Activated CD4-positive, alpha-beta T cell treated with anti-CD3 and anti-CD28 coated beads for 36 hours (primary cell): ENCODE data around the gene GLOD5. TPM values are rescaled to one million over a fixed set of nuclear protein-coding genes. Genes with fewer than 3 reads are reported as not detected.

ENCODE experiments used
- ATAC-seq: fragments of 200-7000 bp; cut with Tn5 transposase; one replicate; pipeline ENCODE4 v1.10.0; 2021; ENCODE audit warnings: mild to moderate bottlenecking, moderate library complexity
- CTCF ChIA-PET: fragments of 350-600 bp; sonication (Branson Sonifier 250); formaldehyde crosslinking; loops from one replicate; lab custom pipeline; 2021; ENCODE audit warnings: antibody characterized with exemption; lab: Charles Lee
- POLR2A ChIA-PET: fragments of 350-600 bp; sonication (Branson Sonifier 250); formaldehyde crosslinking; loops from one replicate; lab custom pipeline; 2021; ENCODE audit warnings: antibody characterized with exemption, inconsistent platforms; lab: Charles Lee
- DNase-seq: peaks from one replicate; pipeline ENCODE4 v3.0.0-alpha.2; 2020
- H3K27ac Mint-ChIP-seq: one replicate; pipeline ENCODE4 v1.8.0; 2021; ENCODE audit warnings: mixed read lengths
- H3K27me3 Mint-ChIP-seq: one replicate; pipeline ENCODE4 v1.8.0; 2021; ENCODE audit warnings: mixed read lengths
- H3K36me3 Mint-ChIP-seq: one replicate; pipeline ENCODE4 v1.8.0; 2021; ENCODE audit warnings: low read depth, mixed read lengths
- H3K4me1 Mint-ChIP-seq: one replicate; pipeline ENCODE4 v1.8.0; 2021; ENCODE audit warnings: mixed read lengths
- H3K4me3 Mint-ChIP-seq: one replicate; pipeline ENCODE4 v1.8.0; 2021; ENCODE audit warnings: mild to moderate bottlenecking, moderate library complexity, mixed read lengths
- H3K9me3 Mint-ChIP-seq: one replicate; pipeline ENCODE4 v1.8.0; 2021; ENCODE audit warnings: low read depth, mixed read lengths
- intact Hi-C, 2 experiments: fragments of 100-400 bp; cut with DNase I in 1 of 2; cut with micrococcal nuclease in 1 of 2; formaldehyde crosslinking; loops; one replicate each; pipeline versions ENCODE4 v1.14.2 to v1.15.1; 2022 to 2024; cut with DNase I, micrococcal nuclease
- total RNA-seq, 2 experiments: library from RNA; stranded (reverse); gene quantifications; one replicate each; pipeline ENCODE4 v1.2.3, GENCODE V29; 2021

GLOD5 gene
- total RNA-seq, 2 experiments from 2014 or later, result not detected

GRCh38 chrX:48728653-48729052 lies 32.9 kb upstream of the GLOD5 start:
- Mint-ChIP-seq H3K9me3 (peaks cover 20% of the 10 kb centered on the region), H3K36me3 (peaks cover 16% of the 10 kb centered on the region), H3K4me3 (no peak overlapping the region), H3K27me3 (no peaks in the 10 kb centered on the region), H3K4me1 (peaks cover 34% of the 10 kb centered on the region), H3K27ac (no peak overlapping the region)
- POLR2A ChIA-PET, result no interaction called here
- ATAC-seq, result peak; percentile 51
- DNase-seq, result no peak
- intact Hi-C loops, result no loop called here
- CTCF ChIA-PET, result interaction anchor here (0.6 kb wide), 1 partner anchor 189 kb away, joined by 3 read pairs; the partner anchor contains the start of gene TBC1D25

GRCh38 chrX:48736303-48736702 lies 25.2 kb upstream of the GLOD5 start:
- intact Hi-C loops, result loop anchor here (2.0 to 5.0 kb wide), 7 partner anchors 24 to 531 kb away; partner anchors contain the start of genes PPP1R3F (in 1 of the 2), PQBP1 (in 1 of the 2), TIMM17B (in 1 of the 2) and WAS (in 1 of the 2)
- ATAC-seq (peak; percentile 60), DNase-seq (no peak)
- ChIA-PET CTCF (no interaction called here), POLR2A (interaction anchor here (0.6 to 2.0 kb wide), 5 partner anchors 10 to 197 kb away, joined by 3 to 8 read pairs (median 3); partner anchors contain the start of genes HDAC6 and TBC1D25)
- no peaks in the 10 kb centered on the region for H3K27me3 Mint-ChIP-seq
- H3K4me3 Mint-ChIP-seq, result peak overlapping the region; percentile 97
- peak overlapping the region; percentile 98 for H3K27ac Mint-ChIP-seq
- no peaks in the 10 kb centered on the region for H3K36me3 Mint-ChIP-seq
- H3K9me3 Mint-ChIP-seq, result no peaks in the 10 kb centered on the region
- peaks cover 20% of the 10 kb centered on the region for H3K4me1 Mint-ChIP-seq

- Mint-ChIP-seq H3K27me3 (no peaks in the 10 kb centered on the region), H3K27ac (peak overlapping the region; percentile 98), H3K36me3 (no peaks in the 10 kb centered on the region), H3K4me1 (peaks cover 20% of the 10 kb centered on the region), H3K4me3 (peak overlapping the region; percentile 97), H3K9me3 (no peaks in the 10 kb centered on the region)
- intact Hi-C loops, result loop anchor here (1.0 to 5.0 kb wide), 14 partner anchors 14 to 530 kb away; partner anchors contain the start of genes SUV39H1 (in 2 of the 2), GRIPAP1 (in 1 of the 2), PPP1R3F (in 1 of the 2) and PQBP1 (in 1 of the 2)
- no peak for ATAC-seq
- no peak for DNase-seq
- ChIA-PET CTCF (interaction anchor here (0.7 kb wide), 1 partner anchor 137 kb away, joined by 3 read pairs; no protein-coding TSS in a partner anchor), POLR2A (interaction anchor here (0.9 to 2.0 kb wide), 7 partner anchors 11 to 197 kb away, joined by 3 to 8 read pairs (median 3); partner anchors contain the start of genes HDAC6, SUV39H1, TBC1D25 and WAS)
Measured at GRCh38 chrX:48736878-48737212, 24.7 kb upstream of the GLOD5 start.

- no peaks in the 10 kb centered on the region for H3K27me3 Mint-ChIP-seq
- ATAC-seq (peak; percentile 96), DNase-seq (peak; percentile 92)
- CTCF ChIA-PET, result interaction anchor here (0.7 kb wide), 1 partner anchor 137 kb away, joined by 3 read pairs; no protein-coding TSS in a partner anchor
- POLR2A ChIA-PET, result interaction anchor here (0.6 to 2.0 kb wide), 8 partner anchors 11 to 198 kb away, joined by 3 to 8 read pairs (median 3); partner anchors contain the start of genes HDAC6, SUV39H1, TBC1D25 and WAS
- H3K27ac Mint-ChIP-seq, result peak overlapping the region; percentile 99
- H3K36me3 Mint-ChIP-seq, result no peaks in the 10 kb centered on the region
- H3K4me3 Mint-ChIP-seq, result peak overlapping the region; percentile 97
- peaks cover 20% of the 10 kb centered on the region for H3K4me1 Mint-ChIP-seq
- H3K9me3 Mint-ChIP-seq, result no peaks in the 10 kb centered on the region
- intact Hi-C loops, result loop anchor here (1.0 to 5.0 kb wide), 14 partner anchors 14 to 530 kb away; partner anchors contain the start of genes SUV39H1 (in 2 of the 2), GRIPAP1 (in 1 of the 2), PPP1R3F (in 1 of the 2) and PQBP1 (in 1 of the 2)
Measured at GRCh38 chrX:48737213-48737938, 24.2 kb upstream of the GLOD5 start.

- Mint-ChIP-seq H3K36me3 (no peaks in the 10 kb centered on the region), H3K4me3 (peak overlapping the region; percentile 97), H3K27me3 (no peaks in the 10 kb centered on the region), H3K4me1 (peaks cover 20% of the 10 kb centered on the region), H3K9me3 (no peaks in the 10 kb centered on the region), H3K27ac (peak overlapping the region; percentile 99)
- POLR2A ChIA-PET, result interaction anchor here (1.0 to 2.0 kb wide), 3 partner anchors 17 to 64 kb away, joined by 3 to 8 read pairs (median 4); partner anchors contain the start of genes HDAC6 and WAS
- intact Hi-C loops, result loop anchor here (1.0 to 5.0 kb wide), 14 partner anchors 13 to 529 kb away; partner anchors contain the start of genes SUV39H1 (in 2 of the 2), GRIPAP1 (in 1 of the 2), PPP1R3F (in 1 of the 2) and PQBP1 (in 1 of the 2)
- CTCF ChIA-PET, result no interaction called here
- ATAC-seq (no peak), DNase-seq (no peak)
Measured at GRCh38 chrX:48737940-48738339, 23.6 kb upstream of the GLOD5 start.

- Mint-ChIP-seq H3K4me1 (peaks cover 11% of the 10 kb centered on the region), H3K27me3 (no peaks in the 10 kb centered on the region), H3K36me3 (no peaks in the 10 kb centered on the region), H3K27ac (no peak overlapping the region), H3K4me3 (no peak overlapping the region), H3K9me3 (no peaks in the 10 kb centered on the region)
- intact Hi-C loops, result no loop called here
- ATAC-seq, result no peak
- no peak for DNase-seq
- ChIA-PET CTCF (interaction anchor here (1.5 kb wide), 1 partner anchor 10 kb away, joined by 3 read pairs; no protein-coding TSS in a partner anchor), POLR2A (interaction anchor here (0.6 kb wide), 1 partner anchor 99 kb away, joined by 3 read pairs; no protein-coding TSS in a partner anchor)
Measured at GRCh38 chrX:48741834-48742233, 19.7 kb upstream of the GLOD5 start.

GRCh38 chrX:48745222-48745621 lies 16.3 kb upstream of the GLOD5 start:
- intact Hi-C loops, result no loop called here
- CTCF ChIA-PET, result no interaction called here
- H3K4me1 Mint-ChIP-seq, result no peaks in the 10 kb centered on the region
- no peaks in the 10 kb centered on the region for H3K9me3 Mint-ChIP-seq
- POLR2A ChIA-PET, result no interaction called here
- ATAC-seq (no peak), DNase-seq (no peak)
- no peaks in the 10 kb centered on the region for H3K27me3 Mint-ChIP-seq
- H3K36me3 Mint-ChIP-seq, result no peaks in the 10 kb centered on the region
- no peak overlapping the region for H3K4me3 Mint-ChIP-seq
- no peak overlapping the region for H3K27ac Mint-ChIP-seq

- H3K36me3 Mint-ChIP-seq, result no peaks in the 10 kb centered on the region
- H3K4me1 Mint-ChIP-seq, result peaks cover 7% of the 10 kb centered on the region
- DNase-seq, result no peak
- ChIA-PET POLR2A (no interaction called here), CTCF (interaction anchor here (1.3 to 1.5 kb wide), 2 partner anchors 8 to 16 kb away, joined by 3 to 4 read pairs; no protein-coding TSS in a partner anchor)
- no peak overlapping the region for H3K27ac Mint-ChIP-seq
- no peak overlapping the region for H3K4me3 Mint-ChIP-seq
- ATAC-seq, result no peak
- H3K27me3 Mint-ChIP-seq, result no peaks in the 10 kb centered on the region
- H3K9me3 Mint-ChIP-seq, result no peaks in the 10 kb centered on the region
- intact Hi-C loops, result no loop called here
Measured at GRCh38 chrX:48747415-48748016, 14.0 kb upstream of the GLOD5 start.

- POLR2A ChIA-PET, result interaction anchor here (0.6 kb wide), 1 partner anchor 13 kb away, joined by 3 read pairs; no protein-coding TSS in a partner anchor
- intact Hi-C loops, result no loop called here
- no peak for ATAC-seq
Measured at GRCh38 chrX:48749182-48749581, 12.4 kb upstream of the GLOD5 start.

GRCh38 chrX:48751343-48751742 lies 10.2 kb upstream of the GLOD5 start:
- H3K4me1 Mint-ChIP-seq, result peaks cover 7% of the 10 kb centered on the region
- no peak overlapping the region for H3K4me3 Mint-ChIP-seq
- H3K9me3 Mint-ChIP-seq, result no peaks in the 10 kb centered on the region
- ChIA-PET POLR2A (interaction anchor here (0.6 kb wide), 1 partner anchor 270 kb away, joined by 10 read pairs; no protein-coding TSS in a partner anchor), CTCF (interaction anchor here (1.3 kb wide), 1 partner anchor 9 kb away, joined by 3 read pairs; no protein-coding TSS in a partner anchor)
- DNase-seq, result peak; percentile 40
- no peaks in the 10 kb centered on the region for H3K36me3 Mint-ChIP-seq
- intact Hi-C loops, result loop anchor here in 1 of 2 experiments (1.0 kb wide), 1 partner anchor 14 kb away; no protein-coding TSS in a partner anchor
- H3K27me3 Mint-ChIP-seq, result no peaks in the 10 kb centered on the region
- ATAC-seq, result peak; percentile 97
- H3K27ac Mint-ChIP-seq, result no peak overlapping the region

More at GRCh38 chrX:48749182-48749581, 12.4 kb upstream of the GLOD5 start:
- CTCF ChIA-PET, result no interaction called here
- H3K4me3 Mint-ChIP-seq, result no peak overlapping the region
- no peaks in the 10 kb centered on the region for H3K27me3 Mint-ChIP-seq
- no peak for DNase-seq
- H3K4me1 Mint-ChIP-seq, result peaks cover 7% of the 10 kb centered on the region
- no peak overlapping the region for H3K27ac Mint-ChIP-seq
- no peaks in the 10 kb centered on the region for H3K9me3 Mint-ChIP-seq
- H3K36me3 Mint-ChIP-seq, result no peaks in the 10 kb centered on the region
